ENCODE data around the gene DNM2.

DNA sequence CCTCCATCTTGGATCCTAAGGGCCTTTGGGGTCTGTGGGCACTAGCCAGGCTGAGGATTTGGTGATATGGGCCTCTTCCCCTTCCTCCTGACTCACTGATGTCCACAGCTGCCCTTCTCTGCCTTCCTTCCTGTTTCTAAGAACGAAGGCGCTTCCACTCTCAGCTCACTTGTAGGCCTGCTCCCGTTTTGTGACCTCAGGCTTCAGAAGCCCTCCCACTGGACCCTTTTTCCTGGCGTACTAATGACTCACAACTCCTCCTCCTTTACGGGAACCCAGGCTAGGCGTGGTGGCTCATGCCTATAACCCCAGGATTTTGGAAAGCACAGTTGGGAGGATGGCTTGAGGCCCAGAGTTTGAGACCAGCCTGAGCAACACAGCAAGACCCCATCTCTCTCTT, 62.5 kb downstream of the DNM2 start:
- TF ChIP-seq, protein P1, sequence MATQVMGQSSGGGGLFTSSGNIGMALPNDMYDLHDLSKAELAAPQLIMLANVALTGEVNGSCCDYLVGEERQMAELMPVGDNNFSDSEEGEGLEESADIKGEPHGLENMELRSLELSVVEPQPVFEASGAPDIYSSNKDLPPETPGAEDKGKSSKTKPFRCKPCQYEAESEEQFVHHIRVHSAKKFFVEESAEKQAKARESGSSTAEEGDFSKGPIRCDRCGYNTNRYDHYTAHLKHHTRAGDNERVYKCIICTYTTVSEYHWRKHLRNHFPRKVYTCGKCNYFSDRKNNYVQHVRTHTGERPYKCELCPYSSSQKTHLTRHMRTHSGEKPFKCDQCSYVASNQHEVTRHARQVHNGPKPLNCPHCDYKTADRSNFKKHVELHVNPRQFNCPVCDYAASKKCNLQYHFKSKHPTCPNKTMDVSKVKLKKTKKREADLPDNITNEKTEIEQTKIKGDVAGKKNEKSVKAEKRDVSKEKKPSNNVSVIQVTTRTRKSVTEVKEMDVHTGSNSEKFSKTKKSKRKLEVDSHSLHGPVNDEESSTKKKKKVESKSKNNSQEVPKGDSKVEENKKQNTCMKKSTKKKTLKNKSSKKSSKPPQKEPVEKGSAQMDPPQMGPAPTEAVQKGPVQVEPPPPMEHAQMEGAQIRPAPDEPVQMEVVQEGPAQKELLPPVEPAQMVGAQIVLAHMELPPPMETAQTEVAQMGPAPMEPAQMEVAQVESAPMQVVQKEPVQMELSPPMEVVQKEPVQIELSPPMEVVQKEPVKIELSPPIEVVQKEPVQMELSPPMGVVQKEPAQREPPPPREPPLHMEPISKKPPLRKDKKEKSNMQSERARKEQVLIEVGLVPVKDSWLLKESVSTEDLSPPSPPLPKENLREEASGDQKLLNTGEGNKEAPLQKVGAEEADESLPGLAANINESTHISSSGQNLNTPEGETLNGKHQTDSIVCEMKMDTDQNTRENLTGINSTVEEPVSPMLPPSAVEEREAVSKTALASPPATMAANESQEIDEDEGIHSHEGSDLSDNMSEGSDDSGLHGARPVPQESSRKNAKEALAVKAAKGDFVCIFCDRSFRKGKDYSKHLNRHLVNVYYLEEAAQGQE (IDR thresholded peaks at IDR 0.05; ENCODE audit: insufficient read depth in 1 of 2, low read depth in 2 of 2, low read length in 2 of 2) = no peak; a peak in 1 of 4 replicates
- no peak for TF ChIP-seq POLR2AphosphoS5 (IDR thresholded peaks at IDR 0.05; ENCODE audit: low read depth, low read length)
- TF ChIP-seq TAF1 (IDR thresholded peaks at IDR 0.05; ENCODE audit: borderline replicate concordance, insufficient read depth, low read length) = no peak
- TF ChIP-seq SIN3A (IDR thresholded peaks at IDR 0.05; ENCODE audit: borderline replicate concordance, insufficient read depth, low read length) = no peak
